DOHH2 (cell line): ENCODE data around the gene EMP1.

Experiments used
- CTCF ChIP-seq: fragments of 200-600 bp; sonication (generic); IDR thresholded peaks from one replicate; pipeline ENCODE4 v1.5.1; 2014; ENCODE audit warnings: antibody characterized with exemption, mild to moderate bottlenecking, low read depth, low read length; ENCODE audit not compliant: poor library complexity, severe bottlenecking
- EZH2phosphoT487 ChIP-seq: fragments of 200-600 bp; sonication (generic); IDR thresholded peaks from 2 replicates; pipeline ENCODE4 v1.6.1; 2017; ENCODE audit warnings: borderline replicate concordance, mild to moderate bottlenecking, antibody characterized with exemption, low read length, moderate library complexity, mixed read lengths

DNA sequence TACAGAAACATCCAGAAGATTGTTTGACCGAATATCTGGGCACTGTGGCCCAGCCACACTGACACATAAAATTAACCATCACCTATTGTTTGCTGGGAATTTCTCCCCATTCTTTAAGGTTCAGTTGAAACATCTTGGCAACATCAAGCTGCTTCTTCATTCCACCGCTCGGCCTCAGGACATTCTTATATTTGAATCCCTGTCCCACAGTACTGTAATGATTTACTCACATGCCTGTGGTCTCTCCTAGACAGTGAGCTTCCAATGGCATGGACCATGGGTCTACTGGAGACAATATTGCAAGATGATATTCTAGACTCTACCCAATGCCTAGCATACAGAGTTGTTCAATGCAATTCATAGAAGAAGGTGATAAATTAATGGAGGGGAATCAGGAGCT, 56.1 kb downstream of the EMP1 start:
- no peak for TF ChIP-seq CTCF
- TF ChIP-seq EZH2phosphoT487, result no peak
